HG02938 (cell line): Measurements from ENCODE around the gene KNDC1.

Source experiments
- ATAC-seq: cut with Tn5 transposase; IDR thresholded peaks from one replicate; pipeline ENCODE4 v1.9.1; 2021; ENCODE audit warnings: mild to moderate bottlenecking, moderate library complexity; ENCODE audit not compliant: unreplicated experiment

Gene KNDC1

DNA sequence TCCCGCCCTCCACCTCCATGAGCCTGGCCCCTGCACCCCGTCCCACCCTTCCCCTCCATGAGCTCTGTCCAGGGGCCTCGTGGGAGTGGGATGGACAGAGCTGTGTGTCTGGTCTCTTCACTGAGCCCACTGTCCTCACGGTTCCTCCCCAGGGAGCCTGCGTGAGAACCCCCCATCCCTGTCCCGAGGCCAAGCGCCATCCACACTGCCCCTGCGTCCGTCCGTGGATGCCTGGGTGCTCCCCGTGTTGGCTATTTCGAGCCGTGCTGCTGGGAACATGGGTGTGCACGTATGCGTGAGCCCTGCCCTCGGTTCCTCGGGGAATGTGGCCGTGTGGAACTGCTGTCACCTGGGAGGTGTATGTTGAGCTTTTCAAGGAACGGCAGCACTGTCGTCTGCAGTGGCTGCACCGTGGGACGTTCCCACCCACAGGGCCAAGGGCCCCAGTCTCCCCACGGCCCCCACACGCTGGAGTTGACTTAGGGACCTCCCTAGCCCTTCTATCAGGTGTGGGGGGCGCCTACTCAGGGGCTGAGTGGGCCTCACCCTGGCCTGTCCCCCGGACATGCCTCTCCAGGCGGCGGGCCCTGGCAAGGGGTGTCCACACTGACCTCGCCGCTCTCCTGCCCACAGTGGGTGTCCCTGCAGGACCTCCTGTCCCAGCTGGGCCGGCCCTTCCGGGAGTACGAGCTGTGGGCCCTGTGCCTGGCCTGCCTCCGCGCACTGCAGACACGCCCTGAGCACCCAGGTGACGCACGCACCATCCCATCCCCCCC is 28.1 kb downstream of the KNDC1 start:
- ATAC-seq = no peak

DNA sequence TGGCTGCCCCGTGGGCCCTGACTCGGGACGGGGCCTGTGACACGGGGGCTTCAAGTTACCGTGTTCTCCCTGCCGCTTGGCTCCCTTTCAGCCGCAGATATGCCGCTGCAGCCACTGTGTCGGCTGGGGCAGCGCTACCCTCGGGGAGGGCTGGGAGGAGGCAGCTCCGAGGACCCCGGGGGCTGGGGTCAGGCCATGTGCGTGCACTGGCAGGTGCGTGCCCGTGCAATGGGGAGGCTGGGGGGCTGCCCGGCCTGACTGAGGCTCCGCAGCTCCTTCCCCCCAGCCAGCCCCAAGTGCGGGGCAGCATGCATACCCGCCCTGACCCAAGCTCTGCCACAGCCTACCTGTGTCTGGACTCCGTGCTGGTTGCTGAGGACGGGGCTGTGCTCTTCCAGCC is 29.2 kb downstream of the KNDC1 start:
- no peak for ATAC-seq

GRCh38 chr10:133189726-133190125 is 29.7 kb downstream of the KNDC1 start:
- no peak for ATAC-seq

DNA sequence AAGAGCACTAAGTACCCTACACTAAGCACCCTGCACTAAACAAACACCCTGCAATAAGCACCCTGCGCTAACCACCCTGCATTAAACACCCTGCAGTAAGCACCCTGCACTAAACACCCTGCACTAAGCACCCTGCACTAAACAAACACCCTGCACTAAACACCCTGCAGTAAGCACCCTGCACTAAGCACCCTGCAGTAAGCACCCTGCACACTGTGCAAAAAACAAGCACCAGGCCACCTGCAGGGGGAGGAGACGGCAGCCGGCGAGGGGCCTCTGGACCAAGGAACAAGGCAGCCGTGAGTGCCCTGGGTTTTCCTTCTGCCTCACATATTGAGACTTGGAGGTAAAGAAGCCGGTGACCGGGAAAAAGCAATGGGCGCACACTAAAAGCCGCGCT is 30.2 kb downstream of the KNDC1 start:
- ATAC-seq = no peak

GRCh38 chr10:133191651-133192050 is 31.6 kb downstream of the KNDC1 start:
- ATAC-seq = no peak

- no peak for ATAC-seq
Measured at GRCh38 chr10:133194151-133194550, 34.1 kb downstream of the KNDC1 start.

DNA sequence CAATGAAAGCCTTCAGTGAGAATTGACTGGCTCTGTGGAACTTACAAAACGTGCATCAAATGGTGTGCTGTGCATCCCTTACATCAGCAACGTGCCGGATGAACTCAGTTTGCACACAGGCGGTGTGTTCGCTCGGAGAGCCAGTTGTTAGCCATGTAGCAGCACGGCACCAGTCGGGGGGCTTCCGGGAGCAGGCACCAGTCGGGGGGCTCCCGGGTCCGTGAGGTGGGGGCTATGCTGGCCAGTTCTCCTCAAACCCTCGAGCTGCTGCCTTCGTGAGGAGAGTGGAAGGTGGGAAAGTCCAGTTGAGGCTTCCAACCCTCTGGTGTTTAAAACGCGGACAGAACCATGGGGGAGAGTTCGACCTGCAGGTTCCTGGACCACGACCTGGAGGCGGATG is 35.1 kb downstream of the KNDC1 start:
- ATAC-seq = no peak

- no peak for ATAC-seq
Measured at GRCh38 chr10:133195611-133196010, 35.6 kb downstream of the KNDC1 start.

GRCh38 chr10:133196221-133196915 is 36.3 kb downstream of the KNDC1 start:
- ATAC-seq = no peak

GRCh38 chr10:133196936-133197758 is 37.1 kb downstream of the KNDC1 start:
- no peak for ATAC-seq

DNA sequence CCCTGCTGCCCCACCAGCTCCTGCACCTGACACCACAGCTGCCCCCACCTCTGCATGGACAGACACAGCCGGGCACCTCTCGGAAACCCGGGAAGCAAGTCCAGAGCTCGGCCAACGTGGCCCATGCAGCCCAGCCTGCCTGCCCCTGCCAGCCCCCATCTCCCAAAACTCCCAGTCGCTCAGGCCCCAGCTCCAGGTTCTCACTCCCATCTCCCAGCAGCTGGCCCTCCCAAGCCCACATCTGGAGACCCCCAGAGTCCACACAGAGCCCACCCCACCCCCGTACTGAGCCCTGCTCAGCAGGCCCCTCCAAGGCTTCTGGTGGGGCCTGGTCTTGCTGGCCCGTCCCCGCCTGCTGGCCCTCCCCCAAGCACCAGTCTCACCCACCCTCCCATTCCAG is 37.8 kb downstream of the KNDC1 start:
- ATAC-seq = no peak

DNA sequence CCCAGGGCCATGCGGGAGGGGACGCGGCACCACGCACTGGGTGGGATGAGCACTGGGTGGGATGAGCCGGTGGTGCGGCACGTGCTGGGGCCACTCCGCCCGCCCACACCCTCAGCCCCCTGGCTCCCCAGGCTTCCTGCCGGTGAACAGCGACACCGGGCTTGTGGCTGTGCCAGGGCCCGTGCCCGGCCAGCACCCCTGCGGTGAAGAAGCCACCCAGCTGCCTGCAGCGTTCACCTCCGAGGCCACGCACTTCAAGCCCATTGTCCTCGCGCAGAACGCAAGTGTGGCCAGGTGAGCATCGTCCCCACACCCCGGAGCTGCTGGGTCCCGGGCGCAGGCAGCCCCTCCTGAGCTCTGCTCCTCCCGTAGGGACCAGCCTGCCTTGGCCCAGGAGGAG is 38.2 kb downstream of the KNDC1 start:
- ATAC-seq = no peak

DNA sequence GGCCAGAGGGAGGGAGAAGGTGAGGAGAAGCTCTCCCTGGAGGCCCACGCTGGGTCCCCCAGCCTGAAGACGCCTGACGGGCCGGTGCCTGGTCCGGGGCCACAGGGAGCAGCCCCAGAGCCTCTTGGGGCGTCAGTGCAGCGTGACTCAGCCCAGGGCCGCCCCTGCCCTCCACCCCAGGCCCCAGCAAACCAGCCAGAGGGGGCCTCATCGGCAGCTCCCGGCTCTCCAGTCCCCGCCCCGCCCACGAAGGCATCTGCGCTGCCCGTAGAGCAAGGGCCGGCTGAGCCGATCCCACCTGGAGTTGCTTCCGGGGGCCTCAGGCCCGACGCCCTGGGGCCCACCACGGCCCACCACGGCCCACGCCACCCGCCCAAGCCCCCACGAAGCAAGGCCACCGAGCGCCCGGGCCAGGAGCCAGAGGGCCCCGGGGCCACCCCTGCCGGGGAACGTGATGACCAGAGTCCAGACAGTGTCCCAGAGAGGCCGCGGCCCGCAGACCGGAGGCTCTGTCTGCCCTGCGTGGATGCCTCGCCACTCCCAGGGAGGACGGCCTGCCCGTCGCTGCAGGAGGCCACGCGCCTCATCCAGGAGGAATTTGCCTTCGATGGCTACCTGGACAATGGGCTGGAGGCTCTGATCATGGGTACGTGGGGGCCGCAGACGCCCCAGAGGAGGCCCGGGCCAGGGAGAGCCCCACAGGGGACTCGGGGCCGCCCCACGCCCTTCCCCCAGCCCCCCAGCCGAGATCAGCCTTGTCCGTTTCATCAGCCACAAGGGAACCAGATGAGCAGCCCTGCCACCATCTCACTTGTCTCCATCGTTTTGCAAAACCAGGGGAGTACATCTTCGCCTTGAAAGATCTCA is 38.8 kb downstream of the KNDC1 start:
- no peak for ATAC-seq

- ATAC-seq = no peak
Measured at GRCh38 chr10:133199488-133199885, 39.5 kb downstream of the KNDC1 start.

- ATAC-seq = no peak
Measured at GRCh38 chr10:133199992-133200611, 40.1 kb downstream of the KNDC1 start.

DNA sequence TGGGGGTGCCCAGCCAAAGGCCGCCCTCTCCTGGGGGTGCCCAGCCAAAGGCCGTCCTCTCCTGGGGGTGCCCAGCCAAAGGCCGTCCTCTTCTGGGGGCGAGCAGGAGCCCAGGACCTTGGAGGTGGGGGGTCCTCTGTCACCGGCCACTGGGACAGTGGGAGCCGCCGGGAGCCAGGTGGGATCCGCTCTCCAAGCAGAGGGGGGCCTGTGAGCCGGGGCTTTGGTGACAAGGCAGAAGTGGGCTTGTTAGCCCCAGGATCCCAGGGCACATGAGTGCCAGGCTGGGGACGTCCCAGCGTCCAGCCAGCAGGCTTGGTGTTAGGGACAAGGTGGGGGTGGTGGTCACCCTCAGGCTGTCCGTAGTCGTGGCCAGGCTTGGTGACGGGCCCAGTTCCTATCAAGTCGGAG is 40.6 kb downstream of the KNDC1 start:
- no peak for ATAC-seq

DNA sequence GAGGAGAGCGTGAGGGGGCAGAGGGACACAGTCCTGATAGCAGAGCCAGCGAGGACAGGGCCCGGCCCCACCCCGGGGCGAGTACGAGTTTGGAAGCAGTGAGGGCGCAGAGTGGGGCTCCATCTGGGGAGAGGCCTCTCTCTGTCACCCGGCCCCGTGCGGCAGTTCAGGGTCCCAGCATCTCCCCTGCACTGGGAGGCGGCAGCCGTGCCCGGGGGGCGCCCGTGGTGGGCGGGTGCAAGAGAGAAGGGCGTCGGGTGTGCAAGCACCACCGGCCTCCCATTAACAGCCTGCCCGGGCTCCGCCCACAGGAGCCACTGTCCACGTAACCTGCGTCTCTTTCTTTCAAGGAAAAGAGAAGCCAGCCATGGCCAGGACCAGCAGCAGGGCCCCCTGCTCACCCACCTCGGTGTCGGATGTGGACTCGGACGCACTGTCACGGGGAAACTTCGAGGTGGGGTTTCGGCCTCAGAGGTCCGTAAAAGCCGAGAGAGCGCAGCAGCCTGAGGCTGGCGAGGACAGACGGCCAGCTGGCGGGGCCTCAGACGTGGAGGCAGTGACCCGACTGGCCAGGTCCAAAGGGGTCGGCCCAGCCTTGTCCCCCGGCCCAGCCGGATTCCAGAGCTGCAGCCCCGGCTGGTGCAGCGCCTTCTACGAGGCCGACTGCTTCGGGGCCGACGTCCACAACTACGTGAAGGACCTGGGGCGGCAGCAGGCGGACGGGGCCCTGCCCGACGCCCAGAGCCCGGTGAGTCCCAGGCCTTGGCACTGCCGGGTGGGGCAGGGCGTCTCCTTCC is 41.3 kb downstream of the KNDC1 start:
- no peak for ATAC-seq

- no peak for ATAC-seq
Measured at GRCh38 chr10:133201948-133202725, 42.1 kb downstream of the KNDC1 start.
